ENCODE measurements around the gene HMCN1.
"Not testable (repeated sequence)": the region's sequence is repeated elsewhere in the genome, so short reads cannot be mapped to it uniquely, and the experiment has no call there.

The HMCN1 gene

DNA sequence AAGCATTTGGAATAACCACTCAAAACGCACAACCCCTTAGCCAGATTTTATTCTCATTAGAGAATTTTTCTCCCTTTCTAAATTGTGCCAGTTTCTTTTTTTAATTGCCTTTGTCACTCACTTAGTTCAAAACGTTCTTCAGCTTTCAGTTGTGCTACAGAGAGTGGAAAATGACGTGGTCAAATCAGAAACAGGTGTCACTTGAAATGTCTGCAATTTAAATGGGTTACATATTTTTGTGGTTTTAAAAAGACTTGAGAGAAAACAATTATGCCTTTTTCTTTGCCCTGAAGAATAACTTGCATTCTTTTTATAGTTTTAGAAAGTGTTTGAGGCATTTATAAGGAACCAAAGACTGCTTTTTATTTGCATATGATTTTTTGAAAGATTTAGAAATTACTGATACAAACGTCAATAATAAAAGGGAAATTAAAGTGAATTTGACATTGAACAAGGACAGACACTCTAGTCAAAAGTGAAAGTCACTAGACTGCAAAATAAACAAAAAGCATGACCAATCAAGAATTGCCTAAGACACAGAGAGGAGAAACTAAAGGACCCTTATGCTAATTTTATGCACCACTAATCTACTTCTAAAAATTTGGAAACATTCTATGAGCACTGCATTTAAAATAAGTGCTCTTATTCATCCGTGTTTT, 449.9 kb downstream of the HMCN1 start:
- peak; percentile 53 for DNase-seq (ENCODE audit: extremely low read depth, low read depth)
- TF ChIP-seq CTCF (IDR thresholded peaks at IDR 0.05; ENCODE audit: low read depth, low read length, missing control alignments): no peak
- H3K4me3 ChIP-seq (replicated peaks; ENCODE audit: low read depth, low read length): no peak overlapping the region

DNA sequence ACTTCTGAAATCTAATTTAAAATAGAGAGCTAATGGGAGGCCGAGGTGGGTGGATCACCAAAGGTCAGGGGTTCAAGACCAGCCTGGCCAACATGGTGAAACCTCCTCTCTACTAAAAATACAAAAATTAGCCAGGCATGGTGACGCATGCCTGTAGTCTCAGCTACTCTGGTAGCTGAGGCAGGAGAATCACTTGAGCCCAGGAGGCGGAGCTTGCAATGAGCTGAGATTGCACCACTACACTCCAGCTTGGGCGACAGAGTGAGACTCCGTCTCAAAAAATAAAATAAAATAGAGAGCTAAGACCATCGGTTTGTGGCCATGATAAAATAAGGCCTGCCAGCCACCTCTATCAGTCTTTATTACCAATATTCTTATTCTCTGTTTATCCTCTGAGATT, 452.1 kb downstream of the HMCN1 start:
- DNase-seq (ENCODE audit: extremely low read depth, low read depth); H3K4me3 ChIP-seq (replicated peaks; ENCODE audit: low read depth, low read length): not testable (repeated sequence)

DNA sequence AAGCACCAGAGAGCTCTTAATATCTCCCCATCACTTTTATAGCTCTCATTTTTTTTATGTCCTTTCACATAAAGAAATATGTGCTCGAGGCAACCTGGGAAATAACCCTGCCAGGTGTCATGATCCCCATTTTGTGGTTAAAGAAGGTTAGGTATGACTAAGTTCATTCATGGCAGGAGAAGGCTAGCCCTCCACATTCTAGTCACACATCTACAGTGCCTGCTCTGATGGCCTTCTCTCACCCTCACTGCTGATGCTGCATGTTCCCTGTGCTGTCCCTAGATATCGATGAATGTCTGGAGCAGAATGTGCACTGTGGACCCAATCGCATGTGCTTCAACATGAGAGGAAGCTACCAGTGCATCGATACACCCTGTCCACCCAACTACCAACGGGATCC, 453.4 kb downstream of the HMCN1 start:
- DNase-seq (ENCODE audit: extremely low read depth, low read depth): no peak
- H3K4me3 ChIP-seq (replicated peaks; ENCODE audit: low read depth, low read length): no peak overlapping the region
- TF ChIP-seq CTCF (IDR thresholded peaks at IDR 0.05; ENCODE audit: low read depth, low read length, missing control alignments): no peak

- H3K4me3 ChIP-seq (replicated peaks; ENCODE audit: low read depth, low read length): no peak overlapping the region
- TF ChIP-seq CTCF (IDR thresholded peaks at IDR 0.05; ENCODE audit: low read depth, low read length, missing control alignments): no peak
- DNase-seq (ENCODE audit: extremely low read depth, low read depth): peak; percentile 55
Measured at GRCh38 chr1:186188004-186188539, 453.9 kb downstream of the HMCN1 start.

DNA sequence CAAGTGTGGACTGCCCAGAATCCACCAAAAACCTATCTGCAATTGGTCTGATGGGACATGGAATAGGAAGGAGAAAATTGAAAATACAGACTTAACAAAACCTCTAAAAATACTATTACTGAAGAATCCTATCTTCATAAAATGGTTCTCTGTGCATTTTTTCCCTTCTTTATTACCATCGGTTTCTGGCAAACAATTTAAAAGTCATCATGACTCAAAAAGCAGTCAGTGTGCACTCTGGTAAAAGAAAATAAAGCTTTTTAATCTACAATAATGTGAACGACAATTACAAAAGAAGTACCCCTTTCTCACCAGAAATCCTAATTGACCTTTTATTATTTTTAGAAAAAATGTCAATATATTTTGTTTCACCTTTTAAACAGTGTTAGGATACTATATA, 454.5 kb downstream of the HMCN1 start:
- no peak for TF ChIP-seq CTCF (IDR thresholded peaks at IDR 0.05; ENCODE audit: low read depth, low read length, missing control alignments)
- H3K4me3 ChIP-seq (replicated peaks; ENCODE audit: low read depth, low read length): no peak overlapping the region
- DNase-seq (ENCODE audit: extremely low read depth, low read depth): no peak

DNA sequence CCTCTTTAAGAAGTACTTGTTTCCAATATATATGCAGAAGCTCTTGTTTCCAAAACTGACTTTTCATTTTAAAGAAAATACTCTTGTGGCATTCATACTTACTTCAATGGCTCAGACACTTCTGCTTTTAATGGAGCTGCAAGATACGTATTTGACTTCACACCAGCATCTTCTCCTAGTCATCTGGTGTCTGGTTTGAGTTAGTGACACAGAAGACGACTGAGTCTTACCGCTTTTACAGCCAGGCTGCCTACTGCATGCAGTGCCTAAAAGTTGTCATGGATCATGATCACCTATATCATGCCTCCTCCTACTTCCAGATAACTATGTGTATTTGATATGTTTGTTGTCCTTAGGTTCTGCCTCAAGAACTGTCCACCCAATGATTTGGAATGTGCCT, 455.0 kb downstream of the HMCN1 start:
- no peak for TF ChIP-seq CTCF (IDR thresholded peaks at IDR 0.05; ENCODE audit: low read depth, low read length, missing control alignments)
- no peak for DNase-seq (ENCODE audit: extremely low read depth, low read depth)
- H3K4me3 ChIP-seq (replicated peaks; ENCODE audit: low read depth, low read length): no peak overlapping the region

GRCh38 chr1:186191511-186191910, 457.3 kb downstream of the HMCN1 start:
- no peak for DNase-seq (ENCODE audit: extremely low read depth, low read depth)
- TF ChIP-seq CTCF (IDR thresholded peaks at IDR 0.05; ENCODE audit: low read depth, low read length, missing control alignments): no peak
- no peak overlapping the region for H3K4me3 ChIP-seq (replicated peaks; ENCODE audit: low read depth, low read length)
